GM19351 (cell line): ENCODE results near the gene CCNQ.

Experiments used
- ATAC-seq: cut with Tn5 transposase; IDR thresholded peaks from one replicate; pipeline ENCODE4 v1.9.1; 2021; ENCODE audit warnings: mild to moderate bottlenecking, moderate library complexity; ENCODE audit not compliant: unreplicated experiment

The CCNQ gene

DNA sequence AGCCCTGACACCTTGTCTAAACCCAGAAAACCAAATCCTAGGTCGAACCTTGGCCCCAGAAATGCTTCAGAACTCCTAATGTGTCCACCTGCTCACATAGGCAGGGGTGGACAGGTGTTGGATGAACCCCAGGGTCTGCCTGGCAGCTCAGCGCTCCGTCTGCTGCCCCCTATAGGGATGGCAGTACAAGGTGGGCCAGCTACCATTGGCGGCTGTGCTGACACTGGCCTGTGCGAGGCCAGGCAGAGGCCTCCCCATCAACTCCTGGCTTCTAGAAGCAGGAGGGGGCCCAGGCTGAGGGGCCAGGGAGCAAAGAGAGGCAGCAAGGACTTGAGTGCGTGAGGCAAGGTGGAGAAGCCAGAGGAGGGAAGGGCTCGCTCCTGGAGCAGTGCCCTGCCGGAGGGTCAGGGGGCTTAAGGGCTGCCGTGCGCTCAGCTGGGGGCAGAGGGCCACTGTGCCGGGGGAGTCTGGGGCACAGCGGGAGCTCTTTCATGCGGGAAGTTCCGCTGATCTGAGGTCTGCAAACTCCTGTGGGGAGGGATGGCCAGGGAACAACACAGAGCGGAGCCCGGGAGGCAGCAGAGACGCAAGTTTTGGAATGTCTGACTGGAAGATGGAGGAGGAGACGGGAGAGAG is 20.6 kb downstream of the CCNQ start:
- ATAC-seq: no peak

GRCh38 chrX:153576961-153577360 is 22.0 kb downstream of the CCNQ start:
- ATAC-seq: no peak

- ATAC-seq: no peak
These were observed 22.6 kb downstream of the CCNQ start for GRCh38 chrX:153576239-153576870.

DNA sequence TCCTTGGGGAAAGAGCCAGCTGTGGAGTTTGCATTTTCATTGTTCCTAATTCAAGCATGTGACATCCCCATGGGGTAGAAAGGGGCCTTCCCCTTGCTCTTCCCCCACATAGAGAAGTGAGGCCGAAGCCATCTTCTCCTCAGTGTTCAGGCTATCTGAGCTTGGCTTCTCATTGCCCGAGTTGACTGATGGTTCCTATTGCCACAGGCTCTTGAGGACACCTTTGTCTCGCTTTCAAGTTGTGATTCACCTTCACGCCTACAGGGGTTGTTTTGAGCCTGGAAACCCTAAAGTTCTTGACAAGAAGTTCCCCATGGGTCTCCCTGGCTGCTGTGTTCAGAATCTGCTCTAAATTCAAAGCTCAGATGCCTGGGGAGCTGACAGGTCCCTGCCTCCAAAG is 25.0 kb downstream of the CCNQ start:
- ATAC-seq: peak; percentile 59

- ATAC-seq: no peak
These were observed 26.3 kb downstream of the CCNQ start for GRCh38 chrX:153572601-153573000.

- no peak for ATAC-seq
These were observed 27.4 kb downstream of the CCNQ start for GRCh38 chrX:153571534-153571908.

DNA sequence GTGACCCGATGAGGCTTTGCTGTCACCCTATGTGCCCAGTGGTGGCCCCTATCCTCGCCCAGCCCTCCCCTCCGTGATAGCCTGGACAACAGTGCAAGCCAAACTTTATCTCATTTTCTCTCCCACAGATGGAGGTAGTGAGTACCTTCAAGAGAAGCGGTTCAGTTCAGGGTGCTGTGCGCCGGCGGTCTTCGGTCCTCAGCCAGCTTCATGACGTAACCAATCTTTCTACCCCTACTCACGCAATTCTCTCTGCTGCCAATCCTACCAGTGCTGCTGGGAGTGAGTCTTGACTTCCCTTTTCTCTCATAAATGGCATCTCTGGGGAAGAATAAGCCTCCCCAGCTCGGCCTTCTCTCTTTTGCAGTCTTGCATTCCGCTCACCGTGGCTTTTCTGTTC is 29.5 kb downstream of the CCNQ start:
- ATAC-seq: no peak

GRCh38 chrX:153568451-153569011 is 30.4 kb downstream of the CCNQ start:
- ATAC-seq: no peak

- ATAC-seq: no peak
These were observed 32.9 kb downstream of the CCNQ start for GRCh38 chrX:153565996-153566580.

GRCh38 chrX:153564047-153564606 is 34.8 kb downstream of the CCNQ start:
- no peak for ATAC-seq

GRCh38 chrX:153562546-153562945 is 36.4 kb downstream of the CCNQ start:
- no peak for ATAC-seq

DNA sequence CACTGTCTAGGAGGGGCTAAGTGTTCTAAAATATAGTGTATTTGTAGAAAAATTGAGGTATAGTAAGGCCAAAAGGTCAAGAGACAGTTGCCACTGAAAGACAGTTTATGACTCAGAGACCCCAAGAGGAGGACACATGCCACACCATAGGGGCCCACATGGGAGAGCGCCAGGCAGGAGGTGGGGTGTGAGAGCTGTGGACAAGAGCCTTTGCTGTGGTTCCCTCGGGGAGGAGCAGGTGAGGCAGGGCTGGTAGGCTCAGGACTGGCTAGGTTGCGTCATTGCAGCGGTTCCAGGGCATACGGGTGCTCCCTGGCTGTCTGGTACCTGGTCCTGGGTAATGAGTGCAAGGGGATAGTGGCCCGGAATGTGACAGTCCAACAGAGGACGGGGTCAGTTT is 37.6 kb downstream of the CCNQ start:
- no peak for ATAC-seq

- no peak for ATAC-seq
These were observed 38.5 kb downstream of the CCNQ start for GRCh38 chrX:153560466-153560865.

DNA sequence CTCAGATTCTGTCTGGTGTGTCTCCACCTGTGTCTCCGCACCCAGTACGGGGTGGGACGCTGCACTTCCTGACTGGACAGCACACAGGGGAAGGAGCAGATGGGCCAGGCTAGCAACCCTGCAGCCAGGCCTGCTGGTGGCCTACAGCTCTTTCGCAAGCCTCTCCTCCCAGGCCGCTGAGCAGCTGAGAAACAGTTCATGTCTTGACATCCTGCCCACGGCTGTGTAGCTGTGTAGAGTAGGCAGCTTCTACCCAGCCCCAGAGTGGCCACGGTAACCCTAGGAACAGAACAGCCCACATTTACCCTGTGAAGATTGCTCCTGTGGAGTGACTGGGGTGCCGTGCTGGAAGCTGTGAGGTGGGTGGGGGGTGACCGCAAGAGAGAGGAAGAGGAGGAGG is 38.9 kb downstream of the CCNQ start:
- ATAC-seq: no peak

- ATAC-seq: no peak
These were observed 41.2 kb downstream of the CCNQ start for GRCh38 chrX:153557618-153558355.

- no peak for ATAC-seq
These were observed 42.2 kb downstream of the CCNQ start for GRCh38 chrX:153556767-153557166.

DNA sequence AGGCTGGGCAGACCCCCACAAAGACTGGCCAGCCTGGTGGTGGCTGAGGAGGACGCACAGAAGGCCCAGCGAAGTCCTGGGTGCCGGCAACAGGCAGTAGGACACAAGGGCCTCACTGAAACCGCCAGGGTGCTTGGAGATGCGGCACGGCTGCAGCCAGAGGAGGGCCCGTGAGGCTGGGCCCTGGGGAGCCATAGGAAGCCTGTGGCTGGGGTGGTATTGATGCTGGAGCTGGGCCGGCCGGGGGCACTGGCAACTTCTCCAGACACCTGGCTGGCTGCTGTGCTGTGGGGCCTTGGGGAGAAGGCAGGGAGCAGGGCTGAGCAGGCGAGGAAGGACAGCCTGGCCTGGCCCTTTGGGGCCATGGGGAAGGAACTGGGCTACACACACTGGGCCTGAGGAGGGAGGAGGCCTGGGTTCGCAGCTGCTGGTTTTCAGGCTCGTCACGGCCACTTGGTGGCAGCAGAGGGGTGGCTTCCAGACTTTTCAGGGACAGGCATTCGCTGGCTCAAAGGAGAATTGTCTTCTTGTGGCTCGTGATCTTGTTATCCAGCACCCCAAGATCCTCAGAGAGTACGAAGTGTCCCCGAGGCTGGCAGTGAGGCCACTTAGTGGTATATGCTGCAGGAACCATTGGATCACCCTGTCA is 44.3 kb downstream of the CCNQ start:
- peak; percentile 69 for ATAC-seq

DNA sequence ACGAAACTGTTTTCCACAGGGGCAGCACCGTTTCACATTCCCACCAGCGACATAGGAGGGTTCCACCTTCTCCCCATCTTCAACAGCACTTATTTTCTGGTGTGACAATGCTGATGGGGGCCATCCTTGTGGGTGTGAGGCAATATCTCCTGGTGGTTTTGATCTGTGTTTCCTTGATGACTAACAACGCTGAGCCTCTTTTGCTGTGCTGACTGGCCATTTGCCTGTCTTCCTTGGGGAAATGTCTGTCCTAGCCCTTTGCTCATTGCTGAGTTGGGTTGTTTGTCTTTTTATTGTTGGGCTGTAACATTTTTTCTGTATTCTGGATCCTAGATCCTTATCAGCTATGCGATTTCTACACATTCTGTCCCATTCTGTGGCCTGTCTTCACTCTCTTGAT is 47.8 kb downstream of the CCNQ start:
- ATAC-seq: no peak

DNA sequence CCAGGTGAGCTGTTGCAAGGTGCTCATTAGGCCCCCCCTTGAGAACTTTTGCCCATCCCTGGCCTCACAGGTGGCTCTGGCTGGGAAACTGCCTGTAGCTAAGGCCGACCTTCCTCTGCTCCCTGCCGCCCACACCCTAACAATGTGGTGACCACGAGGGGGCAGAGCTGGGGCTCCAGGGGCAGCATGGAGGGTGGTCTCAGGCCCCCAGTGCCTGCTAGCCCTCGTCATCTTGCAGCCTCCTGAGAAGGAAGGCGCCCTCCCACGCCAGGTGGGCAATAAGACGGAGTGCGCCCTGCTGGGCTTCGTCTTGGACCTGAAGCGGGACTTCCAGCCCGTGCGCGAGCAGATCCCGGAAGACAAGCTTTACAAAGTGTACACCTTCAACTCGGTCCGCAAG is 49.1 kb downstream of the CCNQ start:
- ATAC-seq: no peak

- ATAC-seq: no peak
These were observed 49.7 kb downstream of the CCNQ start for GRCh38 chrX:153549231-153549630.

DNA sequence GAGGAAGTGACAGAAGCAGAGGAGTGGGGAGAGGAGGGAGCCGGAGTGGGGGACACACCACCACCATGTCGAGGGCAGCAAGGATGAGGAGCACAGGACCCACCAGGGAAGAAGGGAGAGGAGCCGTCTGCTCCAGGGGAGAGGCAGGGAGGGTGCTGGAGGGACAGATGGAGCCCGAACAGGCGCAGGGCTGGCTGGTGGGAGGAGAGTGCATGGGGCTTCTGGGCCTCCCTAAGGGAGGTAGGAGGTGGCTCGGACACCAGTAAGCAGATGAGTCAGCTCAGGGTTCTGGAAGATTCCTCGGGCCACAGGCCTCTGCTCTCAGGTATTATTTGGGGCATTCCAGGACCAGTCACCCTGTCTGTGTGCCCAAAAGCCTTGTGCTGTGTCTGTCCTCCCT is 51.7 kb downstream of the CCNQ start:
- ATAC-seq: no peak
